GM10266 (cell line): ENCODE results near the gene CLMP.

Experiments
- DNase-seq: peaks from one replicate; pipeline ENCODE4 v3.0.0; 2012; ENCODE audit errors: extremely low spot score
- TF ChIP-seq, protein P1 (sequence below): IDR thresholded peaks from 2 replicates; pipeline ENCODE4 v1.5.1; 2012; ENCODE audit warnings: mild to moderate bottlenecking, low read depth; ENCODE audit not compliant: control insufficient read depth, insufficient read depth; ENCODE audit errors: missing control alignments

The CLMP gene

DNA sequence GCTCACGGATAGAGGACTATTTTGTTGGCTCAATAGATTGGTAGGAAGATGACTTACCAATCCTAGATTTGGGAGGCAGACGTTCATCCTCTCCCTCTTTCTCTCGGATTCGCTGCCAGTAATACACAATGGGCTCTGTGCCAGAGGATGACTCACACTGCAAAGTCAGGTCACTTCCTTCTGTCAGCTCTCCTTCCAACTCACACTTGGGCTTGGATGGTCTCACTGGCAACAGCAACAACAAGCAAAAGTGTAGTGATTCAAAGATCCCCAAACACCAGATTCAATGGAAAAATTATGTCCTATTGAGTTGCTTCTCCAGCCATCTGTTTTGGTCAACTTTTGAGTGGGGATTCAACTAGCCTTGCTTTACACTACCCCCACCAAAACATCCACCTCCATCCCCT is 111.4 kb downstream of the CLMP start:
- TF ChIP-seq, protein P1, sequence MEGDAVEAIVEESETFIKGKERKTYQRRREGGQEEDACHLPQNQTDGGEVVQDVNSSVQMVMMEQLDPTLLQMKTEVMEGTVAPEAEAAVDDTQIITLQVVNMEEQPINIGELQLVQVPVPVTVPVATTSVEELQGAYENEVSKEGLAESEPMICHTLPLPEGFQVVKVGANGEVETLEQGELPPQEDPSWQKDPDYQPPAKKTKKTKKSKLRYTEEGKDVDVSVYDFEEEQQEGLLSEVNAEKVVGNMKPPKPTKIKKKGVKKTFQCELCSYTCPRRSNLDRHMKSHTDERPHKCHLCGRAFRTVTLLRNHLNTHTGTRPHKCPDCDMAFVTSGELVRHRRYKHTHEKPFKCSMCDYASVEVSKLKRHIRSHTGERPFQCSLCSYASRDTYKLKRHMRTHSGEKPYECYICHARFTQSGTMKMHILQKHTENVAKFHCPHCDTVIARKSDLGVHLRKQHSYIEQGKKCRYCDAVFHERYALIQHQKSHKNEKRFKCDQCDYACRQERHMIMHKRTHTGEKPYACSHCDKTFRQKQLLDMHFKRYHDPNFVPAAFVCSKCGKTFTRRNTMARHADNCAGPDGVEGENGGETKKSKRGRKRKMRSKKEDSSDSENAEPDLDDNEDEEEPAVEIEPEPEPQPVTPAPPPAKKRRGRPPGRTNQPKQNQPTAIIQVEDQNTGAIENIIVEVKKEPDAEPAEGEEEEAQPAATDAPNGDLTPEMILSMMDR, result no peak
- DNase-seq, result no peak

DNA sequence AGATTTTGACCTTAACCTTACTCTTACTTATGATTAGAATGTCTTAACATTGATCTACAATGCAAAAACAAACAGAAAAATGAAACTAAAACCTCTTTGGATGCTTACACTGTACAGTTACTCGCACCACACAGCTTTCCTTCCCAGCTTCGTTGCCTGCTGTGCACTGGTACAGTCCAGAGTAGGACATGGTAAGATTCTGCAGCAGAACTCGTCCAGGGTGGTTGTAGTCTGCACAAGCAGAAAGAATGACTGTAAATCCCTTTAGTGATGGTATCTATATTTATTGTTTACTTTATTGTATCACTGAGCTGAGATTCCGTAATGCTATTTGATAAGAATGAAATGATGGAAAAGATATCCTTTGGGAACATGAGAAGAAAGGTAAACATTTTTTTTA is 112.1 kb downstream of the CLMP start:
- TF ChIP-seq, protein P1, result no peak
- no peak for DNase-seq

GRCh38 chr11:123080015-123080414 is 115.0 kb downstream of the CLMP start:
- no peak for DNase-seq
- TF ChIP-seq, protein P1, result no peak

- TF ChIP-seq, protein P1, result no peak
- no peak for DNase-seq
Measured at GRCh38 chr11:123076484-123076883, 118.6 kb downstream of the CLMP start.

- no peak for DNase-seq
- TF ChIP-seq, protein P1, result no peak
Measured at GRCh38 chr11:123073343-123074057, 121.5 kb downstream of the CLMP start.

DNA sequence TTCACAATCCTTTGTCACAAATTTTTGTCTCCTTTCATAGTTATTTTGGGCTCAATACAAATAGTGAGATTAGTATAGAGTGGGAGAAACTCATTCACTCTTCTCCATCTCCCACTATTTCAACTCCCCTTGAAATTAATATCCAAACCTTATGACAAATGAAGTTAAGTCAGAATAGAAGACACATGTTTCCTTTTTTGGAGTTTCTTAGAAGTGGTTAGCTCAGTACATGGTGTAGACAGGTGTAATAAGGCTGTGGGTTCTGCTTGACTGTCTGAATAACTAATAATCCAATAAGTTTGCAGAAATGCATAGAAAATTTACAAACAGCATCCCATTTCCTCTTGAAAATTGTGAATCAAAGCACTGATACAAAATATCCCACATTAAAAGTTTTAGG is 122.3 kb downstream of the CLMP start:
- no peak for DNase-seq
- TF ChIP-seq, protein P1, result no peak

- TF ChIP-seq, protein P1, result no peak
- DNase-seq, result no peak
Measured at GRCh38 chr11:123072332-123072761, 122.7 kb downstream of the CLMP start.
